ENCODE measurements around the gene ARMH3. TPM values are rescaled to one million over a fixed set of nuclear protein-coding genes. Genes with fewer than 3 reads are reported as not detected.

ARMH3 gene
- total and polyA plus RNA-seq, 3 donors from 2014 or later = 20.2 to 23.7 (median 21.6) TPM

DNA sequence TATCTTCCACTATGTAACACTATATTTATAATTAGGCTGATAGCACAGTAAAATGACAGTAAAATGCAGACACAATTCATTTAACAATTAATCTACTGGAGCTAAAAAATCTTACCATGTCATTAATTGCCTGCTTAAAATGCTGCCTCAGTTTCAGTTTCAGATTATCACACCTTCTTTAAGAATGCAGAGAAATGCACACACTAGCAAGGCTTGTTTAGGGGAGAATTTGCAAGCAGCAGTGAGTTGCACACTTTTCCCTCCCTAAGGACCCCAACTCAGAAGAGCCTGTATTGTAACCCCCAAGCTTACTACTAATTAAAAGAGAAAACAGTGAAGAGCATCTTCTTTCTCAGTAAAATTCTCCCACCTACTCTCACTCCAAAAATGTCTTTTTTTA, 132.7 kb downstream of the ARMH3 start:
- intact Hi-C loops (cut with DNase I; ENCODE audit: low total_unique reads) = no loop called here
- Histone ChIP-seq H3K9me3 (no peaks in the 10 kb centered on the region), H3K4me1 (peaks cover 11% of the 10 kb centered on the region), H3K27ac (no peak overlapping the region), H3K4me3 (no peak overlapping the region), H3K27me3 (no peaks in the 10 kb centered on the region), H3K36me3 (ENCODE audit: low read depth, missing control alignments) (no peaks in the 10 kb centered on the region)
- TF ChIP-seq POLR2A (IDR thresholded peaks at IDR 0.05) (no peak), CTCF (IDR thresholded peaks at IDR 0.05) (no peak)
- no peak for DNase-seq

DNA sequence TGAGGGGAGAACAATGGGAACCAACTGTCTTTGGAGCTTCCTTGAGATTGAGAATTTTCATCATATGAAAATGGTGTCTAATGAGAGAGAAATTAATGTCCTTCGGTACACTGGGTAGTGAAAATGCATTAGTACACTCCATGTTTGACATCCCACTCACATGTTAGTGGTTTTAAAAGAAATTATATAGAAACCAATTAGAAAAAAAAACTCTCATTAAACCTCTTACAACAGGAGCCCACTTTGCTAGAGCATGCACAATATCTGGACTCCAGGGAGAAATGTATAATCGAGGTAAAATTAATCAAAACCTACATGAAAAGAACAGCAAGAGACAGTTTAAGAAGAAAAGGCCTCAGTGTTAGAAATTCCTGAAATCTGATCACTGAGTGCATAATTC, 133.1 kb downstream of the ARMH3 start:
- Histone ChIP-seq H3K4me3 (no peak overlapping the region), H3K9me3 (no peaks in the 10 kb centered on the region), H3K4me1 (peaks cover 11% of the 10 kb centered on the region), H3K27me3 (no peaks in the 10 kb centered on the region), H3K27ac (no peak overlapping the region), H3K36me3 (ENCODE audit: low read depth, missing control alignments) (no peaks in the 10 kb centered on the region)
- no peak for DNase-seq
- WGBS, 2 donors = 78 to 87% methylated on average over 2 of the region's 2 CpGs
- intact Hi-C loops (cut with DNase I; ENCODE audit: low total_unique reads) = no loop called here
- TF ChIP-seq CTCF (IDR thresholded peaks at IDR 0.05) (no peak), POLR2A (IDR thresholded peaks at IDR 0.05) (no peak)

DNA sequence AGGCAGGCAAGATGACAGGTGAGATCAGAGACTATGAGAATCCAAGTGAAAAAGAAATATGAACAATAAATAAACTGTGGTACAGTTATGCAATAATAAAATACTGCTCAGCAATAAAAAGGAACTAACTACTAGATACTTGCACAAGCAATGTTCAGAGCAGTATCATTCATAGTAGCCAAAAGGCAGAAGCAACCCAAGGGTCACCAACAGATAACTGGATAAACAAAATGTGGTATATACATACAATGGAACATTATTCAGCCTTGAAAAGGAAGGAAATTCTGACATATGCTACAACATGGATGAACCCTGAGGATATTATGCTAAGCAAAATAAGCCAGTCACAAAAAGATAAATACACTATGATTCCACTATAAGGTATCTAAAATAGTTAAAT, 135.4 kb downstream of the ARMH3 start:
- DNase-seq = no peak
- Histone ChIP-seq H3K4me1 (peaks cover 11% of the 10 kb centered on the region), H3K27ac (no peak overlapping the region), H3K4me3 (no peak overlapping the region), H3K27me3 (no peaks in the 10 kb centered on the region), H3K9me3 (no peaks in the 10 kb centered on the region), H3K36me3 (ENCODE audit: low read depth, missing control alignments) (no peaks in the 10 kb centered on the region)
- TF ChIP-seq CTCF (IDR thresholded peaks at IDR 0.05) = no peak
- TF ChIP-seq POLR2A (IDR thresholded peaks at IDR 0.05) = no peak
- intact Hi-C loops (cut with DNase I; ENCODE audit: low total_unique reads) = no loop called here

DNA sequence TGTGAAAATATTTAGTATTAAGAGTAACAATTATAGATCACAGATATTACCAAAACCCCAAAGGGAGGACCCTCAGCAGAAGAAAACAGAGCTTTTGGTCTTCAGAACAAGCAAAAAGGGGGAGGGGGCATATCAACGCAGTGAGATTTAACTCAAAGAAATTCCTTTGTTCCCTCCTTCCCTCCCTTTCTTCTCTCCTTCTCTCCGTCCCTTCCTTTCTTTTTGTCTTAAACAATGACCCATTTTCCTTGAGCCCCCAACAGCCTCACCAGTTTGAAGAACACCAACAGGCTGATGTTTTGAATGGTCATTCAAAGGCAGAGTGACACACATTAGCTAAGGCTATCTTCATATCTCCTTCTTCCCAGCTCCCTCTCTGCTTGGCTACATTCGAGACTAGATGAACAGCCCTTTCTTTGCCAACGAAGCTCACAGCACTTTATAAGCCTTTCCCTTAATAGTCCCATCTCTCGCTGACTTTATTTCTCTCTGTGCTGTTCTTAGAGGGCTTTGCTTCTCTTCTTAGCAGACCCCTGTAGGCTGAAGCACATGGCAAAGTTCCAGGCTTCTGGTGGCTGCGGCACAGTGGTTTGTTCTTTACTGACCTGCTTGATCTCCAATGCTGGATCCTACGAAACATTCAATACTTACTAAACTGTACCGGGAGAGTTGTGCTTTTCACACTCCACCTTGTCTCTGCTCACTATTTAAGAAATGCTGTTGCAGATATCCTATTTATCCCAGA, 136.8 kb downstream of the ARMH3 start:
- no peaks in the 10 kb centered on the region for H3K27me3 ChIP-seq
- no peaks in the 10 kb centered on the region for H3K9me3 ChIP-seq
- 70 to 76% methylated on average over 8 of the region's 8 CpGs for WGBS, 2 donors
- no peak overlapping the region for H3K4me3 ChIP-seq
- intact Hi-C loops (cut with DNase I; ENCODE audit: low total_unique reads) = no loop called here
- no peak for DNase-seq
- peaks cover 11% of the 10 kb centered on the region for H3K4me1 ChIP-seq
- H3K27ac ChIP-seq = no peak overlapping the region
- TF ChIP-seq POLR2A (IDR thresholded peaks at IDR 0.05) (no peak), CTCF (IDR thresholded peaks at IDR 0.05) (no peak)
- no peaks in the 10 kb centered on the region for H3K36me3 ChIP-seq (ENCODE audit: low read depth, missing control alignments)

GRCh38 chr10:101912561-101913179, 143.3 kb downstream of the ARMH3 start:
- WGBS, 2 donors = 88 to 89% methylated on average over 2 of the region's 2 CpGs
- TF ChIP-seq CTCF (IDR thresholded peaks at IDR 0.05) (no peak), POLR2A (IDR thresholded peaks at IDR 0.05) (no peak)
- no peaks in the 10 kb centered on the region for H3K9me3 ChIP-seq
- H3K27ac ChIP-seq = no peak overlapping the region
- intact Hi-C loops (cut with DNase I; ENCODE audit: low total_unique reads) = no loop called here
- no peaks in the 10 kb centered on the region for H3K4me1 ChIP-seq
- no peaks in the 10 kb centered on the region for H3K36me3 ChIP-seq (ENCODE audit: low read depth, missing control alignments)
- no peak overlapping the region for H3K4me3 ChIP-seq
- DNase-seq = no peak
- no peaks in the 10 kb centered on the region for H3K27me3 ChIP-seq

Measured in testis (tissue), 3 donors.